ENCODE results near the gene C19orf44. TPM values are rescaled to one million over a fixed set of nuclear protein-coding genes. Genes with fewer than 3 reads are reported as not detected.

The C19orf44 gene
- total RNA-seq, 3 donors from 2014 or later (not counting 1 experiment from before 2014, with no cell fraction given), result 1.2 to 2.8 (median 1.4) TPM

DNA sequence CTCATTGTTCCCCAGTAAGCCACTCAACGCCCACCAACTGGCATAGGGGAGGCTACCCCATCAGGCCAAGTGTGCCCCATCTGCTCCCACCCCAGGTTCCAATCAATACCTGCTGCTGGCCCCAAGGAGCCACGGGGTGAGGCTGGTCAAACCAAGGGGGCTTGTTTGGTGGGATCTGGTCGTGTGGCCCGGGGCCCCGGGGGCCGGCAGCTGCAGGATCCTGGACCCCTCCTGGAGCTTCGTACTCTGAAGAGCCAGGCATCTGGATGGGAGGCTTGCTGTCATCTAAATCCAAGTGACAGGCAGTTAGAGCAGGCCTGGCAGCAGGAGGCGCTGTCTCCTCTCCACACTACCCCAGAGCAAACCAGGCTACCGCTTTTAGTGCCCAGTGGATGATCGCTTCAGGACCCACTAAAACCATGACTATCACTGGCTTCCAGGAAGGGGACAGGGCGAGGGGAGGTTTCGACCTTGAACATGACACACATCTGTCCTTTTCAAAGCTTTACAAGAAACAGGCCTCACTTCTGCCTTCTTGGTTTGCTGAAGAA lies 31.9 kb downstream of the C19orf44 start:
- H3K27ac Mint-ChIP-seq, result peak overlapping the region in 1 of 2 donors; percentile 35

DNA sequence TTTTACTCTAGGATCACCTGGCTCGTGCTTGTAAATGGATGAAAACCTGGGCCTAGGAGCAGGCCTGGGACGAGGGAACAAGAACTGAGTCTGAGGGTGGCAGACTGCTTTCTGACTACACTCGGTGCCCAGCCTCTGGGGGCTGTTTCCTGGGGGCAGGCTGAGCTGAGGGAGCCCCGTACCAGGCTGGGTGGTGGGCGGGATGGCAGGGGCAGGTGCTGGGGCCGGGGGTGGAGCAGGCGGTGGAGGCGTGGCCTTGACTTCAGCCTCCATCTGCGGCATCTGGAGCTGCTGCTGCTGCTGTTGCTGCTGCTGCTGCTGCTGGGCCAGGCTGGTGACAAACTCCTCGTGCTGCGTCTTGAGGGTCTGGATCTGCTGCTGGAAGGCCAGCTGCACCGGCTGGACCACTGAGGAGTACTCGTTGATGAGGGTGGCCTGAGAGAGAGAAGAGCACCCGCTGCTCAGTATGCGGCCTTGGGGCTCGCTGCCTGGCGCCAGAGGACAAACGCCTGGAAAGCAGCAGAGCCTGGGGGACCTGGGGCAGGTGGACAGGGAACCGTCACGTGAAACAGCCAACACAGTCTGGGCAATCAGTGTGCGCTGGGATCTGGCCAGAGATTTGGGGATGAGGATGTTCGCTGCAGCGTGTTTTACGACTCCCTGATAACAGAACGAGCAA lies 33.4 kb downstream of the C19orf44 start:
- TF ChIP-seq, protein P1, sequence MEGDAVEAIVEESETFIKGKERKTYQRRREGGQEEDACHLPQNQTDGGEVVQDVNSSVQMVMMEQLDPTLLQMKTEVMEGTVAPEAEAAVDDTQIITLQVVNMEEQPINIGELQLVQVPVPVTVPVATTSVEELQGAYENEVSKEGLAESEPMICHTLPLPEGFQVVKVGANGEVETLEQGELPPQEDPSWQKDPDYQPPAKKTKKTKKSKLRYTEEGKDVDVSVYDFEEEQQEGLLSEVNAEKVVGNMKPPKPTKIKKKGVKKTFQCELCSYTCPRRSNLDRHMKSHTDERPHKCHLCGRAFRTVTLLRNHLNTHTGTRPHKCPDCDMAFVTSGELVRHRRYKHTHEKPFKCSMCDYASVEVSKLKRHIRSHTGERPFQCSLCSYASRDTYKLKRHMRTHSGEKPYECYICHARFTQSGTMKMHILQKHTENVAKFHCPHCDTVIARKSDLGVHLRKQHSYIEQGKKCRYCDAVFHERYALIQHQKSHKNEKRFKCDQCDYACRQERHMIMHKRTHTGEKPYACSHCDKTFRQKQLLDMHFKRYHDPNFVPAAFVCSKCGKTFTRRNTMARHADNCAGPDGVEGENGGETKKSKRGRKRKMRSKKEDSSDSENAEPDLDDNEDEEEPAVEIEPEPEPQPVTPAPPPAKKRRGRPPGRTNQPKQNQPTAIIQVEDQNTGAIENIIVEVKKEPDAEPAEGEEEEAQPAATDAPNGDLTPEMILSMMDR (IDR thresholded peaks at IDR 0.05), result no peak
- Mint-ChIP-seq H3K27ac (no peak overlapping the region), H3K4me1 (peaks cover 0 to 8% of the 10 kb centered on the region in 2 donors), H3K27me3 (ENCODE audit: low read depth in 2 of 2) (no peaks in the 10 kb centered on the region), H3K4me3 (no peak overlapping the region), H3K36me3 (no peaks in the 10 kb centered on the region), H3K9me3 (no peaks in the 10 kb centered on the region)
- H3K36me3 ChIP-seq (ENCODE audit: control insufficient read depth, insufficient read depth, low read length), result peaks cover 85% of the 10 kb centered on the region
- no peak overlapping the region for H3K4me3 ChIP-seq (ENCODE audit: low read length)
- ATAC-seq (no peak), DNase-seq (no peak)
- 94% methylated on average over 25 of the region's 25 CpGs for WGBS (ENCODE audit: insufficient coverage)
- H3K27me3 ChIP-seq (ENCODE audit: control insufficient read depth, insufficient read depth, low read length), result no peaks in the 10 kb centered on the region
- no peaks in the 10 kb centered on the region for H3K4me1 ChIP-seq (ENCODE audit: control insufficient read depth, insufficient read depth, low read length)
- intact Hi-C loops (cut with micrococcal nuclease), result no loop called here
- no peak overlapping the region for H3K27ac ChIP-seq (ENCODE audit: low read length)
- no peaks in the 10 kb centered on the region for H3K9me3 ChIP-seq (ENCODE audit: control insufficient read depth, insufficient read depth, low read length)

More for the DNA sequence above, 31.9 kb downstream of the C19orf44 start:
- H3K4me3 Mint-ChIP-seq, result no peak overlapping the region
- peaks cover 0 to 8% of the 10 kb centered on the region in 2 donors for H3K4me1 Mint-ChIP-seq
- ATAC-seq (peak in 2 of 3 donors; percentile 53 to 59), DNase-seq (peak in 1 of 2 donors; percentile 70)
- Histone ChIP-seq H3K36me3 (ENCODE audit: control insufficient read depth, insufficient read depth, low read length) (peaks cover 85% of the 10 kb centered on the region), H3K9me3 (ENCODE audit: control insufficient read depth, insufficient read depth, low read length) (no peaks in the 10 kb centered on the region), H3K27ac (ENCODE audit: low read length) (no peak overlapping the region), H3K4me1 (ENCODE audit: control insufficient read depth, insufficient read depth, low read length) (no peaks in the 10 kb centered on the region), H3K27me3 (ENCODE audit: control insufficient read depth, insufficient read depth, low read length) (no peaks in the 10 kb centered on the region), H3K4me3 (ENCODE audit: low read length) (no peak overlapping the region)
- no peaks in the 10 kb centered on the region for H3K27me3 Mint-ChIP-seq (ENCODE audit: low read depth in 2 of 2)
- WGBS (ENCODE audit: insufficient coverage), result 94% methylated on average over 12 of the region's 12 CpGs
- no peaks in the 10 kb centered on the region for H3K36me3 Mint-ChIP-seq
- TF ChIP-seq, protein P1 (IDR thresholded peaks at IDR 0.05), result peak; percentile 18
- intact Hi-C loops (cut with micrococcal nuclease), result no loop called here
- H3K9me3 Mint-ChIP-seq, result no peaks in the 10 kb centered on the region

DNA sequence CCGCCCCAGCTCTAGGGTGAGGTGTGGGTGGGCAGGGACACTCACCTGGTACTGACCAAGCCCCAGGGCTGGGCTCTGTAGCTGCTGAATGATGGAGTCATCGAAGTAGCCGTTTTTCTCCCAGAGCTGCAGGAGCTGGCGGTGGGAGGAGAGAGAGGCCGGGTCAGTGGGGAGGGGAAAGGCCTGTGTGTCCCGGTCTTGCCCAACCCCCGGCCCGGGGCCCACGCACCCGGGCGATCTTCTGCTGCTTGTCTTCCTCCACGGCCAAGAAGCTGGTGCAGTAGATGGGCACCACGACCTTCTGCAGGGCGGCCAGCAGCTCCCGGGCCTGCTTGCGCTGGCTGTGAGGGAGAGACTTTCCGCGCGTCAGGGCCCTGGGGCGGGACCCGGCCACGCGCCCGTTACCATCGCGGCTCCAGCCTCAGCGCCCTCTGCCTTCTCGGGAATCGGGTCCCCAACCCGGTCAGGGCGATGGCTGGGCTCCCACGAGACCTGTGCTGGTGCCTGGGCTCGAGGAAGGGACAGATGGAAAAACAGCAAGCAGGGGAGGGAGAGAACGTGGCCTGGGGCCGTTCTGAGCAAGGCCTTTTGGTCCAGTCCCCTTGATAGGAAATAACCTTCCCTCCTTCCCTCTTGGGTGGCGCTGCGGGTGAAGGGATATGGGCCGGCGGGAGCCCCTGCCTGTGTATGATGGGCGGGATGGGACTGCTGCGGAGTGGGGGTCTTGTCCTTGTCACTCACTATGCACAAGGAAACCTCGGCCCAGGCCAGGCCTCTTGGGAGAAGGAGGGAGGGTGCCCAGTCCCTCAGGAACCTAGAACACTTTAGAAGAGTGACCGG lies 34.6 kb downstream of the C19orf44 start:
- DNase-seq, result no peak
- Mint-ChIP-seq H3K4me3 (no peak overlapping the region), H3K9me3 (no peaks in the 10 kb centered on the region), H3K4me1 (peaks cover 0 to 8% of the 10 kb centered on the region in 2 donors), H3K27ac (no peak overlapping the region), H3K36me3 (no peaks in the 10 kb centered on the region), H3K27me3 (ENCODE audit: low read depth in 2 of 2) (no peaks in the 10 kb centered on the region)
- Histone ChIP-seq H3K4me3 (ENCODE audit: low read length) (no peak overlapping the region), H3K27ac (ENCODE audit: low read length) (no peak overlapping the region), H3K4me1 (ENCODE audit: control insufficient read depth, insufficient read depth, low read length) (no peaks in the 10 kb centered on the region), H3K36me3 (ENCODE audit: control insufficient read depth, insufficient read depth, low read length) (peaks cover 84% of the 10 kb centered on the region), H3K9me3 (ENCODE audit: control insufficient read depth, insufficient read depth, low read length) (no peaks in the 10 kb centered on the region), H3K27me3 (ENCODE audit: control insufficient read depth, insufficient read depth, low read length) (no peaks in the 10 kb centered on the region)
- TF ChIP-seq, protein P1 (IDR thresholded peaks at IDR 0.05), result no peak
- intact Hi-C loops (cut with micrococcal nuclease), result no loop called here
- WGBS (ENCODE audit: insufficient coverage), result 95% methylated on average over 41 of the region's 43 CpGs
- no peak for ATAC-seq
